HepG2 (cell line): ENCODE measurements around the gene TRPT1. TPM values are rescaled to one million over a fixed set of nuclear protein-coding genes. Genes with fewer than 3 reads are reported as not detected.

ENCODE experiments used
- CHCHD3 ChIP-seq: sonication (generic); formaldehyde crosslinking; IDR thresholded peaks from 2 replicates; pipeline ENCODE4 v1.8.0; 2022; ENCODE audit warnings: mild to moderate bottlenecking, missing genetic modification reagents, moderate library complexity
- ETV6 ChIP-seq: sonication (generic); formaldehyde crosslinking; conservative IDR thresholded peaks from 2 replicates; pipeline ENCODE4 v1.4.0; 2020; ENCODE audit warnings: missing genetic modification reagents
- GLI4 ChIP-seq: sonication (generic); formaldehyde crosslinking; IDR thresholded peaks from 2 replicates; pipeline ENCODE4 v1.5.1; 2020; ENCODE audit warnings: missing genetic modification reagents, mild to moderate bottlenecking, moderate library complexity, borderline replicate concordance
- HCFC1 ChIP-seq: fragments of 150-350 bp; IDR thresholded peaks from 2 replicates; pipeline ENCODE4 v1.6.1; 2014; ENCODE audit warnings: low read depth, low read length
- HMGA1 ChIP-seq: sonication (generic); formaldehyde crosslinking; conservative IDR thresholded peaks from 2 replicates; pipeline ENCODE4 v1.4.0; 2020; ENCODE audit warnings: missing genetic modification reagents
- JUN ChIP-seq: sonication (generic); formaldehyde crosslinking; IDR thresholded peaks from 2 replicates; pipeline ENCODE4 v1.4.0; 2020; ENCODE audit warnings: mild to moderate bottlenecking, missing genetic modification reagents
- KDM6A ChIP-seq: IDR thresholded peaks from 2 replicates; pipeline ENCODE4 v1.6.1; 2016; ENCODE audit warnings: low read depth
- SKI ChIP-seq: fragments of 450-650 bp; IDR thresholded peaks from one replicate; pipeline ENCODE4 v1.6.1; 2018; ENCODE audit warnings: mild to moderate bottlenecking; ENCODE audit not compliant: partially characterized antibody
- U2AF1 ChIP-seq: fragments of 200-400 bp; formaldehyde crosslinking; optimal IDR thresholded peaks from 2 replicates; pipeline ENCODE3; 2017; ENCODE audit warnings: mild to moderate bottlenecking, low read depth, low read length
- ZNF264 ChIP-seq: sonication (generic); formaldehyde crosslinking; IDR thresholded peaks from 2 replicates; pipeline ENCODE4 v1.4.0; 2020; ENCODE audit warnings: missing genetic modification reagents
- polyA plus RNA-seq, 8 experiments: library from polyadenylated mRNA; depleted of rRNA in 3 of 8; stranded (reverse) in 7 of 8; unstranded in 1 of 8; fragments of >200 nt; fragmentation: Illumina TruSeq in 4 of 8; extraction: Trizol in 4 of 8; gene quantifications; 2 replicates each; pipeline versions ENCODE4 v1.2.1 to v1.2.3, GENCODE V29; 2011 to 2016; ENCODE audit warnings: low read depth in 4 of 8, missing spikeins in 1 of 8, mixed read lengths in 1 of 8; ENCODE audit not compliant: insufficient read depth in 1 of 8
- total RNA-seq, 5 experiments: library from RNA; depleted of rRNA; stranded (reverse); fragments of >200 nt; fragmentation: Illumina TruSeq; extraction: Trizol; gene quantifications; 2 replicates each; pipeline ENCODE4 v1.2.3, GENCODE V29; 2016; ENCODE audit warnings: low read depth in 1 of 5
- TF ChIP-seq, protein P1 (sequence below): sonication (generic); formaldehyde crosslinking; IDR thresholded peaks from 2 replicates; pipeline ENCODE4 v1.5.0; 2020; ENCODE audit warnings: mild to moderate bottlenecking, missing genetic modification reagents, moderate library complexity
- TF ChIP-seq, protein P2 (sequence below): sonication (generic); formaldehyde crosslinking; IDR thresholded peaks from 2 replicates; pipeline ENCODE4 v1.4.0; 2020; ENCODE audit warnings: missing genetic modification reagents
- TF ChIP-seq, protein P3 (sequence below): sonication (generic); formaldehyde crosslinking; IDR thresholded peaks from 2 replicates; pipeline ENCODE4 v1.5.0; 2020; ENCODE audit warnings: mild to moderate bottlenecking, missing genetic modification reagents
- TF ChIP-seq, protein P4 (sequence below): IDR thresholded peaks from 2 replicates; pipeline ENCODE4 v1.6.1; 2016; ENCODE audit warnings: missing genetic modification reagents, missing compliant biosample characterization
- TF ChIP-seq, protein P5 (sequence below): sonication (generic); formaldehyde crosslinking; IDR thresholded peaks from 2 replicates; pipeline ENCODE4 v1.4.0; 2020; ENCODE audit warnings: missing genetic modification reagents
- TF ChIP-seq, protein P6 (sequence below): fragments of 450-650 bp; IDR thresholded peaks from 2 replicates; pipeline ENCODE4 v1.6.1; 2017
- TF ChIP-seq, protein P7 (sequence below): sonication (generic); formaldehyde crosslinking; IDR thresholded peaks from 2 replicates; pipeline ENCODE4 v1.8.1; 2023; ENCODE audit warnings: missing genetic modification reagents, inconsistent platforms, borderline replicate concordance
- TF ChIP-seq, protein P8 (sequence below): sonication (generic); formaldehyde crosslinking; IDR thresholded peaks from 2 replicates; pipeline ENCODE4 v1.4.0; 2020; ENCODE audit warnings: missing genetic modification reagents, borderline replicate concordance

TRPT1 gene
- total and polyA plus RNA-seq, 2 of the 13 experiments (the other 11 are each of a cell fraction or from before 2014, with no cell fraction given), result 24.8 to 40.7 TPM

DNA sequence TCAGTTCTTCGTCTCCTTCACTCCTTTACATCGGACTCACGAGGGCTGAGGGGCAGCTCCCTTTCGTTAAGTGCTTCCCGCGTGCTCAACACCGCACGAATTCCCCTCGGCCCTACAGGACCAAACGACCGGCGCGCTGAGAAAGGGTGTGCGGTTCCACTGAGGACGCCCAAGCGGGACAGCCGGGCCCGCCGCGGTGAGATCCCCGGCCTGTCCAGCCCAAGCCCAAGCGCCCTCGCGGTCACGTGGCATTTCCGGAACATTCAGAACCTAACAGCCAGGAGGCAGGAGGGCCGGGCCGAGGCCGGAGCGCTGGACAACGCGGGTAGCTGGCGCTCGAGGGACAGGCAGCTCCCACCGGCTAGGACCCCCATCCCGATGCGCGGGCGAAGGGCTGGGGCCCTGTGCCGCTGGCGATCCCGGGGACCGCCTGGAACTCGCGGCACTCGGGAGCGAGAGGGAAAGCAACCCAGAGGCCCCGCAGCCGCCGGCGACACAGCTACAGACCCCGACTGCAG is 40.8 kb downstream of the TRPT1 start (continued):
- TF ChIP-seq, protein P1, sequence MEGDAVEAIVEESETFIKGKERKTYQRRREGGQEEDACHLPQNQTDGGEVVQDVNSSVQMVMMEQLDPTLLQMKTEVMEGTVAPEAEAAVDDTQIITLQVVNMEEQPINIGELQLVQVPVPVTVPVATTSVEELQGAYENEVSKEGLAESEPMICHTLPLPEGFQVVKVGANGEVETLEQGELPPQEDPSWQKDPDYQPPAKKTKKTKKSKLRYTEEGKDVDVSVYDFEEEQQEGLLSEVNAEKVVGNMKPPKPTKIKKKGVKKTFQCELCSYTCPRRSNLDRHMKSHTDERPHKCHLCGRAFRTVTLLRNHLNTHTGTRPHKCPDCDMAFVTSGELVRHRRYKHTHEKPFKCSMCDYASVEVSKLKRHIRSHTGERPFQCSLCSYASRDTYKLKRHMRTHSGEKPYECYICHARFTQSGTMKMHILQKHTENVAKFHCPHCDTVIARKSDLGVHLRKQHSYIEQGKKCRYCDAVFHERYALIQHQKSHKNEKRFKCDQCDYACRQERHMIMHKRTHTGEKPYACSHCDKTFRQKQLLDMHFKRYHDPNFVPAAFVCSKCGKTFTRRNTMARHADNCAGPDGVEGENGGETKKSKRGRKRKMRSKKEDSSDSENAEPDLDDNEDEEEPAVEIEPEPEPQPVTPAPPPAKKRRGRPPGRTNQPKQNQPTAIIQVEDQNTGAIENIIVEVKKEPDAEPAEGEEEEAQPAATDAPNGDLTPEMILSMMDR (CRISPR knock-in tag), result peak; percentile 44
- TF ChIP-seq KDM6A (CRISPR knock-in tag), result no peak
- TF ChIP-seq, protein P2, sequence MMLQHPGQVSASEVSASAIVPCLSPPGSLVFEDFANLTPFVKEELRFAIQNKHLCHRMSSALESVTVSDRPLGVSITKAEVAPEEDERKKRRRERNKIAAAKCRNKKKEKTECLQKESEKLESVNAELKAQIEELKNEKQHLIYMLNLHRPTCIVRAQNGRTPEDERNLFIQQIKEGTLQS (CRISPR knock-in tag), result peak; percentile 14; the same call in 1 of the 2 replicates
- TF ChIP-seq ETV6 (CRISPR knock-in tag), result peak; percentile 86; the same call in 1 of the 2 replicates
- 0 out of 2 replicates have a peak, but pooled peaks have one; percentile 60 for TF ChIP-seq ZNF264 (CRISPR knock-in tag)
- peak; percentile 73 for TF ChIP-seq SKI
- TF ChIP-seq, protein P3, sequence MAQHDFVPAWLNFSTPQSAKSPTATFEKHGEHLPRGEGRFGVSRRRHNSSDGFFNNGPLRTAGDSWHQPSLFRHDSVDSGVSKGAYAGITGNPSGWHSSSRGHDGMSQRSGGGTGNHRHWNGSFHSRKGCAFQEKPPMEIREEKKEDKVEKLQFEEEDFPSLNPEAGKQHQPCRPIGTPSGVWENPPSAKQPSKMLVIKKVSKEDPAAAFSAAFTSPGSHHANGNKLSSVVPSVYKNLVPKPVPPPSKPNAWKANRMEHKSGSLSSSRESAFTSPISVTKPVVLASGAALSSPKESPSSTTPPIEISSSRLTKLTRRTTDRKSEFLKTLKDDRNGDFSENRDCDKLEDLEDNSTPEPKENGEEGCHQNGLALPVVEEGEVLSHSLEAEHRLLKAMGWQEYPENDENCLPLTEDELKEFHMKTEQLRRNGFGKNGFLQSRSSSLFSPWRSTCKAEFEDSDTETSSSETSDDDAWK, result no peak
- TF ChIP-seq U2AF1, result no peak
- TF ChIP-seq, protein P4, sequence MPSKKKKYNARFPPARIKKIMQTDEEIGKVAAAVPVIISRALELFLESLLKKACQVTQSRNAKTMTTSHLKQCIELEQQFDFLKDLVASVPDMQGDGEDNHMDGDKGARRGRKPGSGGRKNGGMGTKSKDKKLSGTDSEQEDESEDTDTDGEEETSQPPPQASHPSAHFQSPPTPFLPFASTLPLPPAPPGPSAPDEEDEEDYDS (CRISPR knock-in tag), result no peak
- TF ChIP-seq GLI4 (CRISPR knock-in tag), result peak; percentile 99
- TF ChIP-seq, protein P5, sequence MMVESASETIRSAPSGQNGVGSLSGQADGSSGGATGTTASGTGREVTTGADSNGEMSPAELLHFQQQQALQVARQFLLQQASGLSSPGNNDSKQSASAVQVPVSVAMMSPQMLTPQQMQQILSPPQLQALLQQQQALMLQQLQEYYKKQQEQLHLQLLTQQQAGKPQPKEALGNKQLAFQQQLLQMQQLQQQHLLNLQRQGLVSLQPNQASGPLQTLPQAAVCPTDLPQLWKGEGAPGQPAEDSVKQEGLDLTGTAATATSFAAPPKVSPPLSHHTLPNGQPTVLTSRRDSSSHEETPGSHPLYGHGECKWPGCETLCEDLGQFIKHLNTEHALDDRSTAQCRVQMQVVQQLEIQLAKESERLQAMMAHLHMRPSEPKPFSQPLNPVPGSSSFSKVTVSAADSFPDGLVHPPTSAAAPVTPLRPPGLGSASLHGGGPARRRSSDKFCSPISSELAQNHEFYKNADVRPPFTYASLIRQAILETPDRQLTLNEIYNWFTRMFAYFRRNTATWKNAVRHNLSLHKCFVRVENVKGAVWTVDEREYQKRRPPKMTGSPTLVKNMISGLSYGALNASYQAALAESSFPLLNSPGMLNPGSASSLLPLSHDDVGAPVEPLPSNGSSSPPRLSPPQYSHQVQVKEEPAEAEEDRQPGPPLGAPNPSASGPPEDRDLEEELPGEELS (CRISPR knock-in tag), result peak; percentile 19; the same call in 1 of the 2 replicates
- TF ChIP-seq, protein P6, sequence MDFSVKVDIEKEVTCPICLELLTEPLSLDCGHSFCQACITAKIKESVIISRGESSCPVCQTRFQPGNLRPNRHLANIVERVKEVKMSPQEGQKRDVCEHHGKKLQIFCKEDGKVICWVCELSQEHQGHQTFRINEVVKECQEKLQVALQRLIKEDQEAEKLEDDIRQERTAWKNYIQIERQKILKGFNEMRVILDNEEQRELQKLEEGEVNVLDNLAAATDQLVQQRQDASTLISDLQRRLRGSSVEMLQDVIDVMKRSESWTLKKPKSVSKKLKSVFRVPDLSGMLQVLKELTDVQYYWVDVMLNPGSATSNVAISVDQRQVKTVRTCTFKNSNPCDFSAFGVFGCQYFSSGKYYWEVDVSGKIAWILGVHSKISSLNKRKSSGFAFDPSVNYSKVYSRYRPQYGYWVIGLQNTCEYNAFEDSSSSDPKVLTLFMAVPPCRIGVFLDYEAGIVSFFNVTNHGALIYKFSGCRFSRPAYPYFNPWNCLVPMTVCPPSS, result no peak
- 0 out of 2 replicates have a peak, but pooled peaks have one; percentile 57 for TF ChIP-seq JUN (CRISPR knock-in tag)
- TF ChIP-seq HMGA1 (CRISPR knock-in tag), result no peak
- no peak for TF ChIP-seq HCFC1
- TF ChIP-seq, protein P7, sequence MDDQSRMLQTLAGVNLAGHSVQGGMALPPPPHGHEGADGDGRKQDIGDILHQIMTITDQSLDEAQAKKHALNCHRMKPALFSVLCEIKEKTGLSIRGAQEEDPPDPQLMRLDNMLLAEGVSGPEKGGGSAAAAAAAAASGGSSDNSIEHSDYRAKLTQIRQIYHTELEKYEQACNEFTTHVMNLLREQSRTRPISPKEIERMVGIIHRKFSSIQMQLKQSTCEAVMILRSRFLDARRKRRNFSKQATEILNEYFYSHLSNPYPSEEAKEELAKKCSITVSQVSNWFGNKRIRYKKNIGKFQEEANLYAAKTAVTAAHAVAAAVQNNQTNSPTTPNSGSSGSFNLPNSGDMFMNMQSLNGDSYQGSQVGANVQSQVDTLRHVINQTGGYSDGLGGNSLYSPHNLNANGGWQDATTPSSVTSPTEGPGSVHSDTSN (CRISPR knock-in tag), result no peak
- TF ChIP-seq CHCHD3 (CRISPR knock-in tag), result peak; percentile 74
- TF ChIP-seq, protein P8, sequence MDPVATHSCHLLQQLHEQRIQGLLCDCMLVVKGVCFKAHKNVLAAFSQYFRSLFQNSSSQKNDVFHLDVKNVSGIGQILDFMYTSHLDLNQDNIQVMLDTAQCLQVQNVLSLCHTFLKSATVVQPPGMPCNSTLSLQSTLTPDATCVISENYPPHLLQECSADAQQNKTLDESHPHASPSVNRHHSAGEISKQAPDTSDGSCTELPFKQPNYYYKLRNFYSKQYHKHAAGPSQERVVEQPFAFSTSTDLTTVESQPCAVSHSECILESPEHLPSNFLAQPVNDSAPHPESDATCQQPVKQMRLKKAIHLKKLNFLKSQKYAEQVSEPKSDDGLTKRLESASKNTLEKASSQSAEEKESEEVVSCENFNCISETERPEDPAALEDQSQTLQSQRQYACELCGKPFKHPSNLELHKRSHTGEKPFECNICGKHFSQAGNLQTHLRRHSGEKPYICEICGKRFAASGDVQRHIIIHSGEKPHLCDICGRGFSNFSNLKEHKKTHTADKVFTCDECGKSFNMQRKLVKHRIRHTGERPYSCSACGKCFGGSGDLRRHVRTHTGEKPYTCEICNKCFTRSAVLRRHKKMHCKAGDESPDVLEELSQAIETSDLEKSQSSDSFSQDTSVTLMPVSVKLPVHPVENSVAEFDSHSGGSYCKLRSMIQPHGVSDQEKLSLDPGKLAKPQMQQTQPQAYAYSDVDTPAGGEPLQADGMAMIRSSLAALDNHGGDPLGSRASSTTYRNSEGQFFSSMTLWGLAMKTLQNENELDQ (CRISPR knock-in tag), result no peak
